CD4-positive, alpha-beta T cell treated with Interleukin-6 at 100 ng/mL for 8 hours (primary cell): ENCODE data around the gene ADGRA1.
"Not testable (repeated sequence)": the region's sequence is repeated elsewhere in the genome, so short reads cannot be mapped to it uniquely, and the experiment has no call there.

ENCODE experiments used
- DNase-seq: peaks from one replicate; pipeline ENCODE4 v3.0.0-alpha.2; 2020; ENCODE audit warnings: mixed read lengths, low spot score

Gene ADGRA1, protein sequence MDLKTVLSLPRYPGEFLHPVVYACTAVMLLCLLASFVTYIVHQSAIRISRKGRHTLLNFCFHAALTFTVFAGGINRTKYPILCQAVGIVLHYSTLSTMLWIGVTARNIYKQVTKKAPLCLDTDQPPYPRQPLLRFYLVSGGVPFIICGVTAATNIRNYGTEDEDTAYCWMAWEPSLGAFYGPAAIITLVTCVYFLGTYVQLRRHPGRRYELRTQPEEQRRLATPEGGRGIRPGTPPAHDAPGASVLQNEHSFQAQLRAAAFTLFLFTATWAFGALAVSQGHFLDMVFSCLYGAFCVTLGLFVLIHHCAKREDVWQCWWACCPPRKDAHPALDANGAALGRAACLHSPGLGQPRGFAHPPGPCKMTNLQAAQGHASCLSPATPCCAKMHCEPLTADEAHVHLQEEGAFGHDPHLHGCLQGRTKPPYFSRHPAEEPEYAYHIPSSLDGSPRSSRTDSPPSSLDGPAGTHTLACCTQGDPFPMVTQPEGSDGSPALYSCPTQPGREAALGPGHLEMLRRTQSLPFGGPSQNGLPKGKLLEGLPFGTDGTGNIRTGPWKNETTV

DNA sequence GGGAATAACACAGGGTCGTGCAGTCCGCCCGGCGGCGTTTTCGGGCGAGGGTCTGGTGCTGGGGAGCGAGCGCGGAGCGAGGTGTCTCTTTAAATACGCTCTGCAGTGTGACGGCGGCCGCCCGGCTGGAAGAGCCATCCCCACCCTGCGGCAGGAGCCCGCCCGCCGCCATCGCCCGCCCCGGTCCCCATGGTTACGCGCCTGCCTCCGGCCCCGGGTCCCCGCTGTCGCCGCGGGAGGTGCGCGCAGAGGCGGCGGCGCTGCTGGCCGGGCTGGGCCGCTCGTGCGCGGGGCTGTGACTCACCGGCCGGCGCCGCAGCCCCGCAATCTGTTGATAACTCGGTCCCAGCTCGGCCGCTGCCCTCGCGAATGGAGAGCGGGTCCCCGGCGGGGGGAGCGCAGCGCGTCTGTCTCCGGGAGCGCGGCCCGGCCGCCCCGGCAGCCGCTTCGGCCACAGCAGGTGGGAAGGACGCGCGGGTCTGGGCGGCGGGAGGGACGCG is at the start of gene ADGRA1:
Gene ADGRA1 (plus strand): TSS at position 246 of the 500 bp plus-strand sequence. CDS start 986 bp downstream, outside the sequence.
- DNase-seq = no peak

DNA sequence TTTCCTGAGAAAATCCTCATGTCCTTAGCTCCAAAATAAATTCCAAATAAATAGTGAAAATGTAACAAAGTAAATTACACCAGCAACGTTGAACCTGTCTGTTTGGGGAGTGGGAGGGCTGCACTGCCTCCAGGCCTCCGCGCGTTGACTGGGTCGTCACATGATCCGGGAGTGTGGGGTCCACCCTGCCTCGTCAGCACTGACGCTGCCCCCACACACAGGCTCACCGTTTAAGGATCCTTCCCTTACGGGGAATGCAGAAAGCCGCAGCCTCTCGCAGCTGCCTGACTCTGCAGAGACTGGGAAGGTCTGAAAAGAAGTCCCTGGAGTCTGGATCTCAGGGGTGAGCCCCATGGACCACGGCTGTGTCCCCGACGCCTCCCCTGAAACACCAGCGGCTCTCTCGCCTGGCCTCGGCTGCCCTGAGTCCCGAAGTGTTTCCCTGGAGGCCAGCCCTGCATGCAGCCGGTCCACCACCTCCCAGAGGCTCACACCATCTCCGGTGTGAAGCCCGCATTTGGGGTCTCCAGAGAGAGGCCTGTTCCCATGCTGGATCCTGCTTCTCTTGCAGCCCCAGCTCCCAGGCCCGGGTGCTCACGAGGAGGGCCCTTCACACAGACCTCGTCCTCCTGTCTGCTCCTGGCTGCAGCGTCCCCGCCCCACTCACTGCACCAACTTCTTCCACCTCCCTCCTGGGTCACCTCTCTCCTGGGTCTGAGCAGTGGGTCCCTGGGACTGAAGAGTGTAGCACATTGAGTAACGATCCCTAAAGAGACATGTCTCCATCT is 49.5 kb upstream of the ADGRA1 start:
- no peak for DNase-seq

DNA sequence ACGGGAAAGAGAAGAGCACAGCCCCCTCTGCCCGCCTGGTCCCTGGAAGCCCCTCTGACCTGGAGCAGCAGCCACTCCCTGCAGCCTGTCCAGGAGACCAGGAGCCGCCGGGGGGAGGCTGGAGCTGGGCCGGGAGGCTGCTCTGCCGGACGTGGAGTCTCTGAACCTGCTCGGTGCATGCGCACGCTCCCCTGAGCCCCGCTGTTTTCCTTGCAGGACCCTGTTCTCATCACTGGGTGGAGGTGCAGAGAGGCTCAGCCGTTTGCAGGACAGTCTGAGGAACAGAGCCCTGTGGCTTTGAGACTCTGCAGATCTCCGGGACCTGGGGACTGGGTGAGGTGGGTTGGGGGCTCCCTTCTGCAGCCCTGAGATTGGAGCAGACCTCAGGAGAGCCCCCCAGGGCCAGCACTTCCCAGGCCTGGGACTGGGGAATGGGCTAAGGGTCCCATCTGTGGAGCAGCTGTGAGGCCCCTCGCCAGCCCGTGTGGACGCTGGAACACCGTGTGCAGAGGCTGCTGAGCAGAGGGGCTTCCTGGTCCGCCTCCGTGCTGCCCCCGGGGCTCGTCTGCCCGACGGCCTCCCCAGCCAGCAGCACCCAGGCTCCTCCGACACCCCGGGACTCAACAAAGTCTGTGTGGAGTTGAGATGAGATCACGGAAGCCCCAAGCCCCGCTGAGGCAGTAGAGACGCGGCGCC is 48.5 kb upstream of the ADGRA1 start:
- no peak for DNase-seq

DNA sequence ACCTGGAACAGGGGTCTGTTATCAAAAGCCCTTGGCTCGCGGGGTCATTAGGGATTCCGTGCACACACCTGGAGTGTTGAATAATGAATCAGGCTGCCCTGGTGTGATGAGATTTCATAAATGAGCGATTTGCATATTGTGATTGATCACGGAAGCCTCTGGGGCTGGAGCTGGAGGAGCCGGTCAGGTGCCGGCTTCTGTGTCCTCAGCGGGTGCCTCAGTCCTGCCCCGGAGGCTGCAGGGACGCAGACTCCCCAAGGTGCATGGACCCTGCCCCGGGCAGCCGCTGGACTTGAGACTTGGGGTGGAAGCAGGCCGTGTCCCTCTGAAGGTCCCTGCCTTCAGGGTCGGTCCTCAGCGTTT is 47.9 kb upstream of the ADGRA1 start:
- no peak for DNase-seq

DNA sequence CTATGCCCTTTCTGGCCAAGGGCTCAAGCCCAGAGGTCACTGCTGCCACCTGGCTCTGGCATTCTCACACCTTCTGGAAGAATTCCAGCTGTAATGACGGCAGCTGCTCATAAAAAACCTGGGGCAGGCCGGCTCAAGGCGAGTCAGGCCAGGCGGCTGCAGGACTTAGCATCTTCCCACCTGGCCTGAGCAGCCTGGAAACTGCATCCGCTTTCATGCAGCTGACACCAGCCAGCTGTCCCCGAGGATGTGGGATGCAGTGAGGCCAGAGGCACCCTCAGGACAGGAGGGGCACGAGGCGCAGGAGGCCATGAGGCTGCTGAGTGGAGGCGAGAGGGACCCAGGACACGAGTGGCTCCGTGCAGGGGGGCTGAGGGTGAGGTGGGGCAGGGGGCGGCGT is 47.5 kb upstream of the ADGRA1 start:
- DNase-seq = no peak

DNA sequence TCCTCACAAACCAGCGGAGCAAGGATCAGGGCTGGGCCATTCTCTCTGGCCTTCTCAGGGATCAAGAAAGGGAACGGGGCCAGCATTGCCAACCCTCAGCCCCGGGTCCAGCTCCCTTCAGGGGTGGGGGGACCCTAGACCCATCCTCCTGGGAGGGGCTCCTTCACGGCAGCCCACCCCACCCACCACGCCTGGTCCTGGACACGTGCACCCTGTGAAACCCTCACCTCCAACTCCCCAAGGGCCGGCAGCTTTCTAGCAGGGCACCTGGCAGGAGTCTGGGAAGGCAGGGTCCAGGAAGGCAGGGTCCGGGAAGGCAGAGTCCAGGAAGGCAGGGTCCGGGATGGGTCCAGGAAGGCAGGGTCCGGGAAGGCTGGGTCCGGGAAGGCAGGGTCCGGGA is 46.6 kb upstream of the ADGRA1 start:
- no peak for DNase-seq

DNA sequence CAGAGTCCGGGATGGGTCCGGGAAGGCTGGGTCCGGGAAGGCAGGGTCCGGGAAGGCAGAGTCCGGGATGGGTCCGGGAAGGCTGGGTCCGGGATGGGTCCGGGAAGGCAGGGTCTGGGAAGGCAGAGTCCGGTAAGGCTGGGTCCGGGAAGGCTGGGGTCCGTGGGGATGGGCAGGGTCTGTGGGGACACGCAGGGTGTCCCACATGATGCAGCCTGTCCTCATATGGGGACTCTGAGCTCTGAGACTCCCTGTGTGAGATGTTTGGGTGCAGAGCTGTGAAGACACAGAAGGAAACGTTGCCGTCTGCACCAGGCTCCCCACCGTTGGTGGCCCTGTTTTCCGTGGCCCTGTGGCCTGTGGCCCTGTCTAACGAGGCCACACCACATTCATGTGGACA is 45.7 kb upstream of the ADGRA1 start:
- DNase-seq = no peak

DNA sequence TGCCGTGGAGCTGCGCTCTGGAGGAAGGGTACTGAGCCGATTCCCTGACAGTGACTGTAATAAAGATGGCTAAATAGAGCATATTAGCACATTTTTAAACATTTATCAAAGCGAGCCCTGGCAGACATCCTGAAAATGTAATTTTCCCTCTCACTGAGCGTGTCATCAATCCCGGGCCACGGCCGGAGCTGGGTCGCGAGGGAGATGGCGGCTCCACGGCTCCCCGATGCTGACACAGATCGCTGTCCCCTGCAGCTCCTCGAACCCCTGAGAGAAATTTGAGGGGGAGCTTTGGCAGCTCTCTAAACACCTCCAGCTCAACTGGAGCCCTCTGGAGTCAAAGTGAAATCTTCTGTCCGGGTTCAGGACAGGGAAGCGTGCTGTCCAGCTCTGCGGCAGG is 44.9 kb upstream of the ADGRA1 start:
- no peak for DNase-seq

DNA sequence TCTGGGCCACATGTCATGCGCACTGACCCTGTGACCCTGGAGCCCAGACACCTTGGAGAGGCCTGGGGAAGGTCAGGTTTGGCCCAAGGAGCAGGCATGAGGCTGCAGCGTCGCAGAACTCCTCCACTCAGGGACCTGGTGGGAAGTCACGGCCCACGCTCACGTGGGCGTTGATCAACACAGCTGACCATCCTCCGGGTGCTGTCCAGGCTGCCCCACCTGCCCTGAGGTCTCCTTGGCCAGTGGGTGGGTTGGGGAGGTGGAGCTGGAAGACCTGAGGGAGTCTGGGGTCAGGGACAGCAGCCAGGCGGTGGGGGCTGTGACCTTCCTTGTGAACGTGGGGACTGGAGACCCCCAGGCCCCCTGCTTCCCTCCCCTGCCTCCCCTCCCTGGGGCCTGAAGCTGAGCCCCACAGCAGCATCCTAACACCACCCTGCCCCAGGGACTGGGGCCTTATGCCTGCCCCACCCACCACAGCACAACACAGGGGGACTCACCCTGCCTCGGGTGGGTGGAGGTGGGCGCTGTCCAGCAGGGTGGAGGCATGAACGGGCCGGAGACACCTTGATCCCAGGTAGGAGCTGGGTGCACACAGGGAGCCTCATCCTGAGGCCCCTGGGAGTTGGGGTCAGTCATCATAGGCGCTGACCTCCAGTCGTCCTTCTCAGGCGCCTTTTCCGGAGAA is 44.0 kb upstream of the ADGRA1 start:
- DNase-seq = no peak

DNA sequence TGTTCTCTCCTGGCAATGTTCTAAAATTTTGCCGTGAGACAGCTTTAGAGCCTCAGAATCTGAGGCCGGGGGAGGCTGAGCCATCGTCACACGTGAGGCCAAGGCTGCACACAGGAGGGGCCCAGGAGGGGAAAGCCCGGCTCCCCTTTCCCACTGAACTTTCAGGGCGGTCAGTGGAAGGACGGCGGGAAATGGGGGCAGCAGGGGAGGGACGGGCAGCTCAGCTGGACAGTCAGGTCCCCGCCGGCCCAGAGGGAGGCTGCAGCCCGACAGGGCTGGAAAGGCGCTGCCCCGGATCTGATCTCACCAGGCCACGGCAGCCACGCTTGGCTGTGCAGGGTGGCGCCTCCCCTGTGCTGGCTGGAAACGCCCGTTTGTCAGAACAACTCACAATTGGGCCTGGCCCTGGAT is 43.3 kb upstream of the ADGRA1 start:
- no peak for DNase-seq

DNA sequence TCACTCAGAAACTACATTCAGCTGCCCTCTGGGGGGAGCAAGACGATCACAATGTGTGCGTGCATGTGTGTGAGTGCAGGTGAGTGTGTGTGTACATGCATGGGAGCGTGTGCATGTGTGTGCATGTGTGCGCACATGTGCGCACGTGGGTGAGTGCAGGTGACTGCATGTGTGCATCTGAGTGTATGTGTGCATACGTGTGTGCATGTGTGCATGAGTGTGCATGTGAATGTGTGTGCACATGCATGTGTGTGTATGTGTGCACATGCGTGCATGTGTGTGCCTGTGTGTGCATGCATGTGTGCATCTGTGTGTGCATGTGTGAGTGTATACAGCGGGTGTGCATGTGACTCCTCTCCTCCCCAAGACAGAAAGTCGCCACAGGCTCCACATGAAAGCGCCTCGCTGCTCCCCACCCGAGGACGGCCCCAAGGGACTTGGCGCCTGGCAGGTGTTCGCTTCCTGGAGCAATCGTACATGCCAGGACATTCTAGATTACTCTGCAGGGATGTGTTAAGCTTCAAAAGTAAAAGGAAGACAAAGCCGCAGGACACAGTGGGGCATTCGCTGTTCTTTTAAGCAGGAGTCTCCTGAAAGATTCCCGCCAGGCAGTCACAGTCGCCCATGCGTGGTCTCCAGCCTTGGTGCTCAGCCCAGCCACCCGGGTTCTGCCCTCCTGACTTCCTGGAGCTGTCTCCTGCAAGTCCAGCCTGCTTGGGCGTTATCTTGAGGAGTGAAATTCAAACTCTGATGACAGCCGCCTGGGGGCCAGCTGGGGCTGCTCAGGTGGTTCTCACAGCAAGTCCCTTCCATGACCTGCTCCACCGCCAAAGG is 42.0 kb upstream of the ADGRA1 start:
- no peak for DNase-seq

DNA sequence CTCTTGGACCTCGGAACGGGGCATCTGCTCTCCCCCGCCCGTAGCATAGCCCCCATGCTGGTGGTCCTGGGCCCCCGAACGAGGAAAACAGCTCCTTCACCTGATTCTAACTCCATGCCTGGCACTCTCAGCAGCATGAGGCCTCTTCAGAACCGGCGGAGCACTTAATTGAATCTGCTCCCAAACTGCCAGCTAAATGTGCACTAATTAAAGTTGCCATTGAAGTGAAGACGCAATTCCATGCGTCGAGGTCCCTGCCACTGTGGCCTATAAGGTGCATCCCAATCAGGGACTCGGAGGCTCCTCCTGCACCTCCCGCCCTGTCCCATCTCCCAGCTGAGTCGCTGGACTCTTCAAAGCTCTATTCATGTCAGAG is 41.3 kb upstream of the ADGRA1 start:
- no peak for DNase-seq

DNA sequence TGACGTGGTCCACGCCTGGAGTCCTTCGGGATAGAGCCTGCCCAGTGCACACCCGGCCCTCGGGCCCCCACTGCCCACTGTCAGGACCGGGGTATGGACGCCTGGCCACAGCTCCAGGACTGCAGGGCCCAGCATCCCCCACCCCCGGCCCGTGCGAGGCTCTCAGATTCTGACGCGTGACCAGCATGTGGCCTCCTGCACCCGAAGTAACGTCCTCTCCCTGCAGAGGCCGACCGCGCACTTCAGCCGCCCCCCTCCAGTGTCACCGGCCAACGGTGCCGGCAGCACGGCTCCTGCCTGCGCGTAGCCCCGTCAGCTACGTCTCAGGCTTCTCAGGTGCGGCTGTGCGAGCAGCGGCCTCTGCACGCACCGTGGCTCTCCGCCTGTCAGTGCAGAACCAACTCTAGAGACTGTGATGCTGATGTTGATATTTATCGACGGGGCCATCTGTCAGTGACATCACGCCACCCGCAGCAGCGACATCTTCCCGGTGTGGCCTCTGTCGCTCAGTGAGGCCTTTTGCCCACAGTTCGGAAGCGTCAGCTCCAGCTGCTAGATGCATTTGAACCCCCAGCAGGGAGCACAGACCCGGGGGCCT is 40.1 kb upstream of the ADGRA1 start:
- no peak for DNase-seq

DNA sequence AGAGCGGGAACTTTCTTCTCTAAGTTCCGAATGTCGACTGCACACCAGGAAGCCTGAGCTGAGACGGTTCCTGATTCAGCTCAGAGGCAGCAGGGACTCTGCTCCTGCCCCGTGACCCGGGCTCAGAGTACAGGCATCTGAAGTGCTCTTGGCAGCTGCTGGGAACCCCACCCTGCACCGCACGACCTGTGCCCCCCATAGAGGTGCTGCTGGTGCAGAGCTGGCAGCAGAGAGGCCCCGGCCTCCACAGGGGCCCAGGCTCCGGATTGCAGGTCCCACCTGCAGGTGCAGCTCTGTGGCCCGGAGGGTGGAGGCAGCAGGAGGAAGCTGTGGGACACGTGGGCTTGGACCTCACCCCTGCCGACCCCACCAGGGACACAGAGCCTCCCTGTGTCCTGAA is 39.5 kb upstream of the ADGRA1 start:
- no peak for DNase-seq

DNA sequence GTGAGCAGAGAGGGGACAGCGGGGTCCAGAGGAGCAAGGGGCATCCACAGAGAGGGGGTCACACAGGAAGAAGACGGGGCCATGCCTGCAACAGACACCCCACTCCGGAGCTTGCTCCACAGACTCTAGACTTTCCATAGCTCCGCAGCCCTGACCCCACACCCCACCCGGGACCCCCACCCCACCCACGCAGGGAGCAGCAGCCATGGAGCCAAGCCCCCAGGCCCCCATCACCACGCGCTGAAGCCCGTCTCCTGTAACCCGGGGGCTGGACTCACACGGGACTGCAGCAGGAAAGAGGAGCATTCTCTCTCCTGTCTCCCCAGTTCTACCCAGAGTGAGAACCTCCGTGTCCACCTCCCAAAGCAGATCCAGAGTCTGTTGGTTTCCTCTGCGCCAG is 38.8 kb upstream of the ADGRA1 start:
- no peak for DNase-seq

DNA sequence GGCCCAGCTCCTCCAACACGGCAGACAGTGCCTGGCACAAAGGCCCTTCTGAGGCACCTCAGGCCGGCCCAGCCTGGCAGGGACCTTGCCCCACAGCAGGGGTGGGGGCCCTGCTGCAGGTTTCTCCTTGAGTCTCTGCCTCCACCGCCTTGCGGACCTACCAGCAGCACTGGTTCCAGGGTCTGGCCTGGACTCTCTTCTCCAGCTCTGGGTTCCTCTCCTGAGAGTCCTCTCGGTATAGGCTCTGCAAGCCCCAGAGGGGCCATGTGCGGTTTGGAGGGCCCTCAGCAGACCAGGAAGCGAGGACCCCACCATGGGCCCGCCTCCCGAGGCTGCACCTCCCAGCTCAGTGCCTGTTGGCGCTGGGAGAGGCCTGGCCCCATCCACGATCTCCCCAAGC is 38.1 kb upstream of the ADGRA1 start:
- no peak for DNase-seq

DNA sequence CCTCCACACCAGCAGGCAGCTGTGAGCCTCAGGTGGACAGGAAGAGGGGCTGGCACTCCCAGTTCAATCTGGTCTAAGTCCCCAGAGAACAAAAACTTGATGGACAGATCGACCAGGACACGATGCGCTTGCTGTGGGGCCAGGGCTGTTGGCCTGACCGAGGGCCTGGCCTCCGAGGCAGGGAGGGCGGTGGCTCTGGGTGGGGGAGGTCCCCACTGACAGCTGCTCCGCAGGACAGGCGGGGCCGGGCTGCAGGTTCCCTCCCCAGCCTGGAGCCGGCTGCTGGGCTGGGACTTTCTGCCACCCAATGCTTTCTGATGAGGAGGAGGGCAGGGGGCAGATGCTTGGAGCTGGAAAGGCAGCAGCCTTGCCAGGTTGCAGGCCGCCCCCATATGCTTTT is 37.4 kb upstream of the ADGRA1 start:
- DNase-seq = no peak

DNA sequence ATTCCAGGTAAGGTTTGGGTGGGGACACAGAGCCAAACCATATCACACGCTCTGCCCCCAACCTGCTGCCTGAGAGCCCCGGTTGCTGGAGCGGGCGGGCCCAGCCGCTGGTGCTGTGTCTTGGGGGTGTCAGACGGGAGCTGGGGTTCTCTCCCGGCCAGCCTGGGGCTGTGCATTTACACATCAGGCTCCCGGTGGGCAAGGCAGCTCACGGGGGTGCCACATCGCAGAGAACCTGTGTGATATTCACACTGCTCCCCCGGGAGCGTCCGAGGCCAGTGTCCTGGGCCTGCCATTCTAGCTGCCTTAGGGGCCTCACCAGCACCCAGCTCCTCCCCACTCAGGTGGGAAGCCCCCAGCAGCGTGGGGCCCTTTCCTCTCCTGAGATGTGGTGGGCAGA is 35.6 kb upstream of the ADGRA1 start:
- no peak for DNase-seq

DNA sequence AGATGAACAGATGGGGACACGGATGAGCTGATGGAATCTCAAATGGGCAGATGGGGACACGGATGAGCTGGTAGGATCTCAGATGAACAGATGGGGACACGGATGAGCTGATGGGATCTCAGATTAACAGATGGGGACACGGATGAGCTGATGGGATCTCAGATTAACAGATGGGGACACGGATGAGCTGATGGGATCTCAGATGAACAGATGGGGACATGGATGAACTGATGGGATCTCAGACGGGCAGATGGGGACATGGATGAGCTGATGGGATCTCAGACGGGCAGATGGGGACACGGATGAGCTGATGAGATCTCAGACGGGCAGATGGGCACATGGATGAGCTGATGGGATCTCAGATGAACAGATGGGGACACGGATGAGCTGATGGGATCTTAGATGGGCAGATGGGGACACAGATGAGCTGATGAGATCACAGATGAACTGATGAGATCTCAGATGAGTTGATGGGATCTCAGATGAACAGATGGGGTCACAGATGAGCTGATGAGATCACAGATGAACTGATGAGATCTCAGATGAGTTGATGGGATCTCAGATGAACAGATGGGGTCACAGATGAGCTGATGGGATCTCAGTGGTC is 34.1 kb upstream of the ADGRA1 start:
- not testable (repeated sequence) for DNase-seq

DNA sequence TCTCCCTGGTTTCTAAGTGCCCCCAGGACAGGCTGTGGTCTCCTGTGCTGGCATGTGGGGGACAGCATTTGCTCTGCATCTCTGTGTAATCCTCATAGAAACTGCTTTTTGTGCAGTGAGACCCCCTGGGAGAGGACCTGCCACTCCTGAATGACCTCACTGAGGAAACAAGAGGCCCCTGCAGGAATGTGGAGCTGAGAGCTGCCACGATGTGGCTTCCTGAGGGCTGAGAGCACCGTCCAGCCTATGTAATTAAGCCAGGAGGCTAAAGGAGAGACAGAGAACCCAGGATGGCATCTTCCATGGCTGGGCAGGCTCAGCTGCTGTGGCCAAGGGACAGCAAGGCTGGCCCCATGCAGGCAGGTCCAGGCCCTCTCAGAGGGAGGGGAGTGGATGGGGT is 32.3 kb upstream of the ADGRA1 start:
- no peak for DNase-seq
